IMR-90 (cell line): ENCODE data around the gene POLR2C. TPM values are rescaled to one million over a fixed set of nuclear protein-coding genes. Genes with fewer than 3 reads are reported as not detected.

Experiments
- ATAC-seq: fragments of 200-7000 bp; cut with Tn5 transposase; 2 replicates; pipeline ENCODE4 v1.9.1; 2020; ENCODE audit warnings: low read depth, mild to moderate bottlenecking, moderate library complexity
- BruUV-seq: library from RNA; stranded (reverse); fragments of 400-500 nt; replicated peaks from 2 replicates; lab custom pipeline; 2021; lab: Mats Ljungman, UMichigan
- CTCF ChIA-PET: fragments of 300-600 bp; formaldehyde crosslinking; extraction: SDS; loops from one replicate; lab custom pipeline; 2021; ENCODE audit warnings: antibody characterized with exemption; lab: Yijun Ruan, JAX
- POLR2A ChIA-PET: fragments of 300-600 bp; sonication (Branson Sonifier 250); formaldehyde crosslinking; loops from one replicate; lab custom pipeline; 2022; ENCODE audit warnings: antibody characterized with exemption; ENCODE audit not compliant: unreplicated experiment; lab: Charles Lee
- DNase-seq: peaks from one replicate; pipeline ENCODE4 v3.0.0; 2013
- H2AFZ ChIP-seq: replicated peaks from 2 replicates; pipeline ENCODE3; 2013; ENCODE audit warnings: low read length, mild to moderate bottlenecking; ENCODE audit not compliant: poor library complexity
- H2AK5ac ChIP-seq: 2 replicates; pipeline ENCODE4 v1.6.1; 2013; ENCODE audit warnings: low read depth, low read length, inconsistent platforms
- H2AK9ac ChIP-seq: replicated peaks from 2 replicates; pipeline ENCODE3; 2013; ENCODE audit warnings: mild to moderate bottlenecking, low read depth, low read length, moderate library complexity; ENCODE audit not compliant: poor library complexity
- H2BK120ac ChIP-seq: 2 replicates; pipeline ENCODE4 v1.6.1; 2013; ENCODE audit warnings: low read depth, low read length, inconsistent platforms
- H2BK15ac ChIP-seq: 3 replicates; pipeline ENCODE4 v1.6.1; 2013; ENCODE audit warnings: low read depth, low read length, inconsistent platforms
- H2BK20ac ChIP-seq: 2 replicates; pipeline ENCODE4 v1.6.1; 2013; ENCODE audit warnings: low read depth, mild to moderate bottlenecking, inconsistent platforms, low read length, moderate library complexity
- H2BK5ac ChIP-seq: 2 replicates; pipeline ENCODE4 v1.6.1; 2013; ENCODE audit warnings: mild to moderate bottlenecking, low read depth, low read length, inconsistent platforms; ENCODE audit not compliant: poor library complexity, severe bottlenecking
- H3K14ac ChIP-seq: replicated peaks from 2 replicates; pipeline ENCODE4 v1.6.1; 2013; ENCODE audit warnings: low read depth, low read length, inconsistent platforms
- H3K18ac ChIP-seq: 2 replicates; pipeline ENCODE4 v1.6.1; 2013; ENCODE audit warnings: low read depth, low read length, control low read depth
- H3K23ac ChIP-seq: 2 replicates; pipeline ENCODE4 v1.6.1; 2013; ENCODE audit warnings: low read depth, low read length, inconsistent platforms
- H3K27ac ChIP-seq: 2 replicates; pipeline ENCODE4 v1.5.1; 2013; ENCODE audit warnings: mild to moderate bottlenecking, control low read depth, low read length; ENCODE audit not compliant: insufficient read depth
- H3K27me3 ChIP-seq: 2 replicates; pipeline ENCODE4 v1.6.1; 2013; ENCODE audit warnings: low read length; ENCODE audit not compliant: control insufficient read depth, insufficient read depth
- H3K36me3 ChIP-seq: 2 replicates; pipeline ENCODE4 v1.6.1; 2013; ENCODE audit warnings: low read length, mixed read lengths; ENCODE audit not compliant: control insufficient read depth, insufficient read depth
- H3K4ac ChIP-seq: 2 replicates; pipeline ENCODE4 v1.6.1; 2013; ENCODE audit warnings: low read depth, low read length, inconsistent platforms
- H3K4me1 ChIP-seq: 2 replicates; pipeline ENCODE4 v1.6.1; 2013; ENCODE audit warnings: low read length, mixed read lengths; ENCODE audit not compliant: control insufficient read depth, insufficient read depth
- H3K4me2 ChIP-seq: 2 replicates; pipeline ENCODE4 v1.6.1; 2013; ENCODE audit warnings: low read depth, mild to moderate bottlenecking, control low read depth, low read length, moderate library complexity
- H3K4me3 ChIP-seq: 2 replicates; pipeline ENCODE4 v1.5.1; 2013; ENCODE audit warnings: low read depth, mild to moderate bottlenecking, control low read depth, low read length, moderate library complexity; ENCODE audit not compliant: insufficient read depth
- H3K56ac ChIP-seq: 2 replicates; pipeline ENCODE4 v1.6.1; 2013; ENCODE audit warnings: low read length, inconsistent platforms; ENCODE audit not compliant: insufficient read depth; ENCODE audit errors: extremely low read depth
- H3K79me1 ChIP-seq, 2 experiments: 2 replicates each; pipeline ENCODE4 v1.6.1; 2013; ENCODE audit warnings: low read length in 2 of 2, inconsistent platforms in 1 of 2, low read depth in 1 of 2
- H3K9ac ChIP-seq: 2 replicates; pipeline ENCODE4 v1.6.1; 2013; ENCODE audit warnings: low read depth, low read length, control low read depth
- H3K9me1 ChIP-seq: 2 replicates; pipeline ENCODE4 v1.6.1; 2013; ENCODE audit warnings: low read length, inconsistent platforms; ENCODE audit not compliant: insufficient read depth
- H3K9me3 ChIP-seq: 2 replicates; pipeline ENCODE4 v1.6.1; 2013; ENCODE audit warnings: low read length; ENCODE audit not compliant: control insufficient read depth, insufficient read depth
- H4K20me1 ChIP-seq: 2 replicates; pipeline ENCODE4 v1.6.1; 2013; ENCODE audit warnings: low read length, inconsistent platforms; ENCODE audit not compliant: insufficient read depth
- H4K5ac ChIP-seq: 2 replicates; pipeline ENCODE4 v1.6.1; 2013; ENCODE audit warnings: mild to moderate bottlenecking, low read depth, low read length, control low read depth
- H4K8ac ChIP-seq, 2 experiments: 2 replicates each; pipeline ENCODE4 v1.6.1; 2013; ENCODE audit warnings: low read depth in 2 of 2, low read length in 2 of 2, control low read depth in 1 of 2, inconsistent platforms in 1 of 2
- H4K91ac ChIP-seq: 2 replicates; pipeline ENCODE4 v1.6.1; 2013; ENCODE audit warnings: low read depth, low read length, inconsistent platforms; ENCODE audit not compliant: insufficient read depth
- WGBS, 2 experiments: methylation state at CpG; one replicate each; pipeline versions ENCODE4 v1.1.5 to v1.1.7; 2013; ENCODE audit warnings: missing lambda C conversion rate in 2 of 2; ENCODE audit not compliant: insufficient read length in 1 of 2; ENCODE audit errors: extremely low coverage in 2 of 2; 5-methylcytosine and 5-hydroxymethylcytosine counted together
- dilution Hi-C: fragments of 300-500 bp; cut with HindIII; formaldehyde crosslinking; loops from one replicate; pipeline ENCODE4 v1.14.3; 2018; ENCODE audit warnings: low sequenced_read_pairs; ENCODE audit not compliant: unreplicated experiment
- in situ Hi-C: fragments of 300-500 bp; cut with MboI; formaldehyde crosslinking; loops from 3 replicates; pipeline ENCODE4 v1.14.3; 2019; ENCODE audit warnings: low sequenced_read_pairs, inconsistent platforms, mixed read lengths
- intact Hi-C: fragments of 100-400 bp; cut with micrococcal nuclease; formaldehyde crosslinking; loops from 2 replicates; pipeline ENCODE4 v1.10.0; 2022
- polyA plus RNA-seq, 3 experiments: library from polyadenylated mRNA; depleted of rRNA; stranded (reverse); fragments of >200 nt; gene quantifications; 2 replicates each; pipeline ENCODE4 v1.2.3, GENCODE V29; 2012; ENCODE audit warnings: low replicate concordance in 1 of 3
- total RNA-seq: library from RNA; depleted of rRNA; stranded (reverse); fragments of >200 nt; gene quantifications from 2 replicates; pipeline ENCODE4 v1.2.3, GENCODE V29; 2012
- TF ChIP-seq, protein P1 (sequence below): fragments of 150-350 bp; IDR thresholded peaks from 2 replicates; pipeline ENCODE4 v1.6.1; 2017; ENCODE audit warnings: mild to moderate bottlenecking, antibody characterized with exemption, low read length, low read depth

POLR2C gene
- total and polyA plus RNA-seq, 2 of the 4 experiments (the other 2 are of a cell fraction) = 137 to 340 TPM

DNA sequence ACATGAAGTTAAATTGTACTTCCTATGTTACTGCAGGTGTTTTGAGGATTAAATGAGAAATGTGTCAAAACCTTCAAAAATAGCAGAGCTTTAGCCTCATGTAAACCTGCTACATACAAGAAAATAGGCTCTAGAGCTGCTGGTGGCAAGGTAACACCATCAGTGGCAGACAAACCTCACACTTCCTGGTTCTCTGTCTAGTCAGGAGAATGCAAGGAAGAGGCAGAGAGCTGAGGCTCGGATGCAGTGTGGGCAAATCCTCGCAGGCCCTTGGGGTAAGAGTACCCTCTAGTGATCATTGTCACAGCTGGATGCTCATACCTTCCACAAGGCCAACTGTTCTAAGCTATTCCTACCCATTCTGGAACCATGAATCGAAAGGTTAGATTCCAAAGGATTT lies 29.5 kb upstream of the POLR2C start:
- H3K9me3 ChIP-seq = no peaks in the 10 kb centered on the region
- in situ Hi-C loops (no loop called here), dilution Hi-C loops (no loop called here), intact Hi-C loops (no loop called here)
- no peak overlapping the region for H2BK5ac ChIP-seq
- no peak overlapping the region for H2AK9ac ChIP-seq
- no peak overlapping the region for H3K14ac ChIP-seq
- ATAC-seq (no peak), DNase-seq (no peak)
- H3K4me1 ChIP-seq = no peaks in the 10 kb centered on the region; the same call in 1 of the 2 replicates
- ChIA-PET POLR2A (no interaction called here), CTCF (interaction anchor here (1.1 to 1.2 kb wide), 2 partner anchors 11 to 15 kb away, joined by 3 read pairs; no protein-coding TSS in a partner anchor)
- H3K4me2 ChIP-seq = no peak overlapping the region
- TF ChIP-seq, protein P1, sequence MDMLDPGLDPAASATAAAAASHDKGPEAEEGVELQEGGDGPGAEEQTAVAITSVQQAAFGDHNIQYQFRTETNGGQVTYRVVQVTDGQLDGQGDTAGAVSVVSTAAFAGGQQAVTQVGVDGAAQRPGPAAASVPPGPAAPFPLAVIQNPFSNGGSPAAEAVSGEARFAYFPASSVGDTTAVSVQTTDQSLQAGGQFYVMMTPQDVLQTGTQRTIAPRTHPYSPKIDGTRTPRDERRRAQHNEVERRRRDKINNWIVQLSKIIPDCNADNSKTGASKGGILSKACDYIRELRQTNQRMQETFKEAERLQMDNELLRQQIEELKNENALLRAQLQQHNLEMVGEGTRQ = no peak
- WGBS, 2 experiments = no CpG with 5 or more reads among the region's 3 CpGs
- no peak overlapping the region for H3K18ac ChIP-seq
- H3K27ac ChIP-seq = no peak overlapping the region
- H3K9ac ChIP-seq = no peak overlapping the region
- no peak overlapping the region for H2AK5ac ChIP-seq
- no peaks in the 10 kb centered on the region for H4K20me1 ChIP-seq
- H3K23ac ChIP-seq = no peak overlapping the region
- H3K79me1 ChIP-seq = 0 out of 4 replicates have a peak, but pooled peaks cover 0 to 3% of the 10 kb centered on the region in 2 experiments
- H3K56ac ChIP-seq = no peak overlapping the region
- no peak overlapping the region for H3K4ac ChIP-seq
- peaks cover 55% of the 10 kb centered on the region for H3K36me3 ChIP-seq
- no peak overlapping the region for H4K8ac ChIP-seq
- no peaks in the 10 kb centered on the region for H3K9me1 ChIP-seq
- no TSS peak for BruUV-seq
- no peak overlapping the region for H3K4me3 ChIP-seq
- no peak overlapping the region for H4K5ac ChIP-seq
- no peak overlapping the region for H2AFZ ChIP-seq
- H2BK20ac ChIP-seq = no peak overlapping the region
- H4K91ac ChIP-seq = no peak overlapping the region
- no peak overlapping the region for H2BK120ac ChIP-seq
- H2BK15ac ChIP-seq = no peak overlapping the region
- H3K27me3 ChIP-seq = no peaks in the 10 kb centered on the region
